Stimulated activated CD8-positive, alpha-beta memory T cell treated with anti-CD3 and anti-CD28 coated beads, Interleukin-7, amount 100 ng/mL, for 24 hours (primary cell): ENCODE measurements around the gene XRN1.

Source experiments
- DNase-seq: peaks from one replicate; pipeline ENCODE4 v3.0.0-alpha.2; 2020; ENCODE audit warnings: low read depth

Gene XRN1

GRCh38 chr3:142269767-142270166, 178.1 kb downstream of the XRN1 start:
- no peak for DNase-seq

DNA sequence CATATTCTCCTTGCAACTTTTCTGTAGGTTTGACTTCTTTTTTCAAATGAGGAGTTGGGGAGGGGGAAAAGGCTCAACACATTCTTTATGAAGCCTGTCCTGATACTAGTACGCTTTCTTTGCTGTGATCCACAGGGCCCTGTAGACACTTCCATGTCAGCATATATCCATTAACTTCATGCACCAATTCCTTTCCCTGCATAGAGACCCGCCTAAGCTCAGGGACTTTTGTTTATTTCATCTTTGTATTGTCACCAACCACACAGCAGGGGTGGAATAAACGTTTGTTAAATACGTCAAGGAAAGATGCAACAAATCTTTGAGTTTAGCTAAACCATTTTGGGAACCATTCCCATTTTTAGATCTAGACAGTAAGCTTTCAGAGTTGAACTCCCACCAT, 179.4 kb downstream of the XRN1 start:
- DNase-seq, result no peak

DNA sequence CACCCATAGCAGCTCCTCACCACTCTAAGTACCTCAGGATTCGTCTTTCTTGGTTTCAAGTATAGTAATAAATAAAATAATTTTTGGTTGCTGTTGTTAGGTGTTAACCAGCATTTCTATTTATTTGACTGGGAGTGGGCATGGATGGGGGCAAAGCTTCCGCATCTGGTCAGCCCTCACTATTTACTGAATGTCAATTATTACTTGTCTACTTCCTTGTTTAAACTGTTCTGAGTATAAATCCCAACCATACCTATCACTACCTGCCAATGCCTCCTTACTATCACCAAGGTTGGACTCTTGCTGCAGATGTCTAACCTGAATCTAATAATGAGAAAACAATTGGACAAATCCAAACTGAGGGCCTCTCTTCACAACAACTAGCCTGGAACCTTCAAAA, 180.6 kb downstream of the XRN1 start:
- DNase-seq, result no peak

- no peak for DNase-seq
These were observed 184.7 kb downstream of the XRN1 start for GRCh38 chr3:142263112-142263511.

DNA sequence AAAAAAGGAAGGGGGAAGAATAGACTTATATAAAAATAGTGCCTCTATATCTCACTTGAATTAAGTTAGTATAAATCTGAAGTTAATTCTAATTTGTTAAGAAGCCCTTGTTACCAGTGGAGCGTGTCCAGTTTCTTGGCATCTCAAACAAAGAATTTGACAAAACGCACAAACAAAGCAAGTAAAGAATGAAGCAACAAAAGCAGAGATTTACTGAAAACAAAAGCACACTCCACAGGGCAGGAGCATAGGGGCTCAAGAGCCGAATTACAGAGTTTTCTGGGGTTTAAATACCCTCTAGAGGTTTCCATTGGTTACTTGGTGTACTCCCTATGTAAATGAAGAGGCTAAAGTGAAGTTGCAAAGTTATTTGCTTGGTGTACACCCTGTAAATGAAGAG, 188.5 kb downstream of the XRN1 start:
- no peak for DNase-seq

- no peak for DNase-seq
These were observed 191.0 kb downstream of the XRN1 start for GRCh38 chr3:142256712-142257333.
